A549 (cell line): ENCODE results near the gene INPP1. TPM values are rescaled to one million over a fixed set of nuclear protein-coding genes. Genes with fewer than 3 reads are reported as not detected.

Experiments used
- ATAC-seq, 2 experiments: fragments of 200-7000 bp in 1 of 2; fragments of >200 bp in 1 of 2; cut with Nextera tagmentation in 1 of 2; cut with Tn5 transposase in 1 of 2; 3 replicates each; pipeline versions ENCODE4 v1.8.0 to v1.9.1; 2018 to 2020; ENCODE audit warnings: mild to moderate bottlenecking in 1 of 2, moderate library complexity in 1 of 2
- CTCF ChIA-PET: fragments of 300-600 bp; sonication (Branson Sonifier 250); formaldehyde crosslinking; extraction: SDS; loops from one replicate; lab custom pipeline; 2021; ENCODE audit warnings: antibody characterized with exemption, inconsistent platforms; lab: Yijun Ruan, JAX
- POLR2A ChIA-PET: fragments of 350-600 bp; formaldehyde crosslinking; extraction: SDS; loops from one replicate; lab custom pipeline; 2021; ENCODE audit warnings: antibody characterized with exemption, inconsistent platforms; lab: Yijun Ruan, JAX
- DNase-seq, 2 experiments: peaks; one replicate each; pipeline versions ENCODE4 v3.0.0 to v3.0.0-alpha.2; 2011 to 2016; ENCODE audit warnings: low read depth in 1 of 2, low spot score in 1 of 2
- FAIRE-seq: peaks from 2 replicates; lab custom pipeline; 2011; peaks lifted over from hg19 to GRCh38; lab: Jason Lieb, UNC
- H3K27ac ChIP-seq, 2 experiments: fragments of >200 bp; sonication (Bioruptor Twin); formaldehyde crosslinking; 3 replicates each; pipeline ENCODE4 v1.5.1; 2016 to 2017
- H3K4me1 ChIP-seq: fragments of >200 bp; sonication (Bioruptor Twin); formaldehyde crosslinking; 3 replicates; pipeline ENCODE4 v1.6.1; 2016
- H3K4me2 ChIP-seq: fragments of >200 bp; sonication (Bioruptor Twin); formaldehyde crosslinking; 3 replicates; pipeline ENCODE4 v1.6.1; 2016
- H3K4me3 ChIP-seq: fragments of >200 bp; sonication (Bioruptor Twin); formaldehyde crosslinking; 3 replicates; pipeline ENCODE4 v1.5.1; 2016
- H3K9me3 ChIP-seq: fragments of >200 bp; sonication (Bioruptor Twin); formaldehyde crosslinking; 3 replicates; pipeline ENCODE4 v1.6.1; 2016
- CHD2 ChIP-seq: fragments of 150-350 bp; IDR thresholded peaks from 2 replicates; pipeline ENCODE4 v1.6.1; 2014; ENCODE audit warnings: low read length; ENCODE audit not compliant: partially characterized antibody
- ESRRA ChIP-seq: fragments of 150-350 bp; IDR thresholded peaks from 2 replicates; pipeline ENCODE4 v1.6.1; 2014; ENCODE audit warnings: mild to moderate bottlenecking, low read length, borderline replicate concordance
- FOXS1 ChIP-seq: fragments of 250-450 bp; sonication (Bioruptor Pico); IDR thresholded peaks from 2 replicates; pipeline ENCODE4 v1.5.0; 2020; ENCODE audit warnings: mild to moderate bottlenecking, moderate library complexity
- HDAC2 ChIP-seq: fragments of 200-600 bp; sonication (generic); IDR thresholded peaks from 2 replicates; pipeline ENCODE4 v1.6.1; 2016
- JUNB ChIP-seq: fragments of >200 bp; sonication (Bioruptor Twin); formaldehyde crosslinking; IDR thresholded peaks from 2 replicates; pipeline ENCODE4 v1.6.1; 2016
- KDM1A ChIP-seq: fragments of 200-600 bp; sonication (generic); IDR thresholded peaks from 2 replicates; pipeline ENCODE4 v1.6.1; 2016; ENCODE audit warnings: low read depth, mild to moderate bottlenecking
- MAFK ChIP-seq: fragments of 450-650 bp; IDR thresholded peaks from 2 replicates; pipeline ENCODE4 v1.6.1; 2014; ENCODE audit not compliant: partially characterized antibody
- MYC ChIP-seq: IDR thresholded peaks from 2 replicates; pipeline ENCODE4 v1.6.1; 2012; ENCODE audit warnings: mild to moderate bottlenecking, inconsistent platforms, low read length, improper control_type of control experiment, borderline replicate concordance
- NPAS2 ChIP-seq: fragments of 250-450 bp; sonication (Bioruptor Pico); IDR thresholded peaks from 2 replicates; pipeline ENCODE4 v1.8.0; 2022; ENCODE audit warnings: mild to moderate bottlenecking, moderate library complexity, borderline replicate concordance
- PHF8 ChIP-seq: fragments of 200-600 bp; sonication (generic); IDR thresholded peaks from 2 replicates; pipeline ENCODE4 v1.6.1; 2016; ENCODE audit warnings: low read depth, mild to moderate bottlenecking, antibody characterized with exemption, moderate library complexity, borderline replicate concordance
- POLR2A ChIP-seq: IDR thresholded peaks from 2 replicates; pipeline ENCODE4 v1.6.1; 2012; ENCODE audit warnings: mild to moderate bottlenecking, low read length
- RAD21 ChIP-seq, 2 experiments: fragments of >200 bp in 1 of 2; sonication (Bioruptor Twin) in 1 of 2; formaldehyde crosslinking in 1 of 2; IDR thresholded peaks in 1 of 2; conservative IDR thresholded peaks in 1 of 2; 2 replicates in 1 of 2; 3 replicates in 1 of 2; pipeline ENCODE4 v1.6.1; 2012 to 2018; ENCODE audit warnings: inconsistent platforms in 1 of 2
- RFX5 ChIP-seq: fragments of 450-650 bp; IDR thresholded peaks from 2 replicates; pipeline ENCODE4 v1.7.1; 2014; ENCODE audit warnings: antibody characterized with exemption, mild to moderate bottlenecking, moderate library complexity
- RNF2 ChIP-seq: fragments of 200-600 bp; sonication (generic); IDR thresholded peaks from 2 replicates; pipeline ENCODE4 v1.6.1; 2016; ENCODE audit warnings: low read depth, mild to moderate bottlenecking, antibody characterized with exemption, moderate library complexity, borderline replicate concordance
- SMC3 ChIP-seq: fragments of >200 bp; sonication (Bioruptor Twin); formaldehyde crosslinking; IDR thresholded peaks from 3 replicates; pipeline ENCODE4 v1.6.1; 2018; ENCODE audit warnings: inconsistent platforms
- ZC3H11A ChIP-seq: fragments of 450-650 bp; IDR thresholded peaks from 2 replicates; pipeline ENCODE4 v1.6.1; 2014; ENCODE audit warnings: antibody characterized with exemption, mild to moderate bottlenecking
- WGBS: methylation state at CpG from one replicate; pipeline ENCODE4 v1.1.6; 2017; ENCODE audit errors: missing lambda C conversion rate; 5-methylcytosine and 5-hydroxymethylcytosine counted together
- polyA plus RNA-seq, 4 experiments: library from polyadenylated mRNA; depleted of rRNA in 3 of 4; stranded (reverse); fragments of >200 nt; fragmentation: RNase III in 1 of 4; extraction: RNeasy Plus Mini Kit Qiagen cat#74134 plus additional on column Dnase treatment in 1 of 4; gene quantifications; 2 replicates in 3 of 4; 3 replicates in 1 of 4; pipeline ENCODE4 v1.2.3, GENCODE V29; 2011 to 2017
- TF ChIP-seq, protein P1 (sequence below): IDR thresholded peaks from 2 replicates; pipeline ENCODE4 v1.6.1; 2012
- TF ChIP-seq, protein P2 (sequence below): fragments of >200 bp; sonication (Bioruptor Twin); formaldehyde crosslinking; IDR thresholded peaks from 3 replicates; pipeline ENCODE4 v1.5.1; 2016

Gene INPP1
- polyA plus RNA-seq, 2 of the 4 experiments (the other 2 are of a cell fraction) = 12.8 to 18.4 TPM

GRCh38 chr2:190327867-190328572 is 15.4 kb upstream of the INPP1 start (continued):
- TF ChIP-seq, protein P1, sequence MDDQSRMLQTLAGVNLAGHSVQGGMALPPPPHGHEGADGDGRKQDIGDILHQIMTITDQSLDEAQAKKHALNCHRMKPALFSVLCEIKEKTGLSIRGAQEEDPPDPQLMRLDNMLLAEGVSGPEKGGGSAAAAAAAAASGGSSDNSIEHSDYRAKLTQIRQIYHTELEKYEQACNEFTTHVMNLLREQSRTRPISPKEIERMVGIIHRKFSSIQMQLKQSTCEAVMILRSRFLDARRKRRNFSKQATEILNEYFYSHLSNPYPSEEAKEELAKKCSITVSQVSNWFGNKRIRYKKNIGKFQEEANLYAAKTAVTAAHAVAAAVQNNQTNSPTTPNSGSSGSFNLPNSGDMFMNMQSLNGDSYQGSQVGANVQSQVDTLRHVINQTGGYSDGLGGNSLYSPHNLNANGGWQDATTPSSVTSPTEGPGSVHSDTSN = no peak
- TF ChIP-seq CHD2 (no peak), PHF8 (no peak), HDAC2 (no peak), ESRRA (no peak), MYC (no peak), RNF2 (no peak)
- TF ChIP-seq, protein P2, sequence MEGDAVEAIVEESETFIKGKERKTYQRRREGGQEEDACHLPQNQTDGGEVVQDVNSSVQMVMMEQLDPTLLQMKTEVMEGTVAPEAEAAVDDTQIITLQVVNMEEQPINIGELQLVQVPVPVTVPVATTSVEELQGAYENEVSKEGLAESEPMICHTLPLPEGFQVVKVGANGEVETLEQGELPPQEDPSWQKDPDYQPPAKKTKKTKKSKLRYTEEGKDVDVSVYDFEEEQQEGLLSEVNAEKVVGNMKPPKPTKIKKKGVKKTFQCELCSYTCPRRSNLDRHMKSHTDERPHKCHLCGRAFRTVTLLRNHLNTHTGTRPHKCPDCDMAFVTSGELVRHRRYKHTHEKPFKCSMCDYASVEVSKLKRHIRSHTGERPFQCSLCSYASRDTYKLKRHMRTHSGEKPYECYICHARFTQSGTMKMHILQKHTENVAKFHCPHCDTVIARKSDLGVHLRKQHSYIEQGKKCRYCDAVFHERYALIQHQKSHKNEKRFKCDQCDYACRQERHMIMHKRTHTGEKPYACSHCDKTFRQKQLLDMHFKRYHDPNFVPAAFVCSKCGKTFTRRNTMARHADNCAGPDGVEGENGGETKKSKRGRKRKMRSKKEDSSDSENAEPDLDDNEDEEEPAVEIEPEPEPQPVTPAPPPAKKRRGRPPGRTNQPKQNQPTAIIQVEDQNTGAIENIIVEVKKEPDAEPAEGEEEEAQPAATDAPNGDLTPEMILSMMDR = no peak
- TF ChIP-seq, all 56 proteins: peak for 0

DNA sequence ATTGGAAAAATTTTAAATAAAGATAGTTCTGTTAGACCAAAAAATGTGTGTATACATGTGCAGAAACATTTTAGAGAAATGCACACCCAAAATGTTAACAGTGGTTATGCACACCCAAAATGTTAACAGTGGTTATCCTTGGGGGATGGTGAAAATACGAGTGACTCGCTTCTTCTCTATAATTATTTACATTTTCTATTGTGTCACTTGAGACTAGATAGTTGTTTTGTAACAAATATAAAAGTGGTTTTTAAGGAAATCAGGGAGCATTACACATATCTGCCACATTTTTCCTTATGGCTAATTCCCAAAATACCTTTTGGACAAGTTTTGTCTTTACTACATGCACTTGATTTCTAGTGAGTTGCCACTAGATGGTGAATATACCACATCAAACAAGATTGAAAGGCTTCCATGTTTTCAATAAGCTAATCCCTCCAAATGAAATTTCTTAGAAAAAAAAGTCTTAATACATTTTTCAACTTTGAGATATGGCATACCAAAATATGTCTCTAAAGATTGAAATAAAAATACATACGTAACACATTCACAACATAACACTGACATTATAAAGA is 14.7 kb upstream of the INPP1 start:
- no peak overlapping the region for H3K4me3 ChIP-seq
- H3K9me3 ChIP-seq = no peaks in the 10 kb centered on the region
- FAIRE-seq (no peak), ATAC-seq (peak; percentile 19 to 51; a peak in 2 of 6 replicates), DNase-seq (peak in 1 of 2 experiments; percentile 29)
- TF ChIP-seq, protein P2 = peak; percentile 49
- TF ChIP-seq RFX5 (no peak), ZC3H11A (no peak), RAD21 (conservative IDR thresholded peaks at IDR 0.05 in 1 of 2, IDR thresholded peaks at IDR 0.05 in 1 of 2) (peak; percentile 48 to 63), JUNB (no peak), SMC3 (peak; percentile 49), POLR2A (no peak), NPAS2 (CRISPR knock-in tag) (no peak)
- POLR2A ChIA-PET = interaction anchor here (0.5 kb wide), 1 partner anchor 182 kb away, joined by 4 read pairs; no protein-coding TSS in a partner anchor
- H3K27ac ChIP-seq = no peak overlapping the region
- no peak overlapping the region for H3K4me2 ChIP-seq
- H3K4me1 ChIP-seq = peaks cover 10% of the 10 kb centered on the region; the same call in 2 of the 3 replicates
- CTCF ChIA-PET = interaction anchor here (0.6 to 1.9 kb wide), 9 partner anchors 9 to 184 kb away, joined by 3 to 5 read pairs (median 3); partner anchors contain the start of gene HIBCH
- WGBS = 74% methylated on average over 3 of the region's 3 CpGs

- Histone ChIP-seq H3K9me3 (no peaks in the 10 kb centered on the region), H3K4me2 (peak overlapping the region; percentile 85), H3K4me1 (peaks cover 27% of the 10 kb centered on the region), H3K4me3 (no peak overlapping the region), H3K27ac (peak overlapping the region; percentile 66 to 82; a peak in 5 of 6 replicates)
- POLR2A ChIA-PET = no interaction called here
- FAIRE-seq = no peak
- no peak for DNase-seq
- WGBS = 70% methylated on average over 8 of the region's 8 CpGs
- CTCF ChIA-PET = interaction anchor here (1.1 kb wide), 1 partner anchor 13 kb away, joined by 5 read pairs; no protein-coding TSS in a partner anchor
- no peak for ATAC-seq
- peak; percentile 87 for TF ChIP-seq MAFK
- no peak for TF ChIP-seq KDM1A
- TF ChIP-seq PHF8 = no peak
- TF ChIP-seq FOXS1 (CRISPR knock-in tag) = no peak
Measured at GRCh38 chr2:190333395-190333794, 10.0 kb upstream of the INPP1 start.
